Uterus (tissue), 4 donors: ENCODE measurements around the gene PREX1. TPM values are rescaled to one million over a fixed set of nuclear protein-coding genes. Genes with fewer than 3 reads are reported as not detected.

Source experiments
- DNase-seq, 2 donors: peaks; one replicate each; pipeline ENCODE4 v3.0.0-alpha.2; 2019 to 2020
- H3K27ac ChIP-seq, 2 donors: fragments of 200-600 bp; sonication (generic); 1 replicate in 1 of 2; 2 replicates in 1 of 2; pipeline ENCODE4 v1.5.1; 2016 to 2018
- H3K27me3 ChIP-seq, 2 donors: fragments of 200-600 bp; sonication (generic); one replicate each; pipeline ENCODE4 v1.5.1; 2018 to 2019; ENCODE audit warnings: control low read depth in 1 of 2
- H3K36me3 ChIP-seq, 2 donors: fragments of 200-600 bp; sonication (generic); one replicate each; pipeline ENCODE4 v1.5.1; 2019; ENCODE audit warnings: control low read depth in 1 of 2
- H3K4me1 ChIP-seq, 2 donors: fragments of 200-600 bp; sonication (generic); one replicate each; pipeline ENCODE4 v1.5.1; 2018 to 2019; ENCODE audit warnings: control low read depth in 1 of 2
- H3K4me3 ChIP-seq, 2 donors: fragments of 200-600 bp; sonication (generic); 1 replicate in 1 of 2; 2 replicates in 1 of 2; pipeline ENCODE4 v1.5.1; 2018 to 2019; ENCODE audit warnings: mild to moderate bottlenecking in 1 of 2
- H3K9me3 ChIP-seq, 2 donors: fragments of 200-600 bp; sonication (generic); one replicate each; pipeline ENCODE4 v1.5.1; 2019; ENCODE audit warnings: control low read depth in 1 of 2
- CTCF ChIP-seq, 4 experiments: fragments of 200-600 bp in 2 of 4; fragments of 450-650 bp in 2 of 4; sonication (generic) in 2 of 4; IDR thresholded peaks; one replicate each; pipeline ENCODE4 v1.5.1; 2016 to 2019; ENCODE audit warnings: antibody characterized with exemption in 4 of 4, mild to moderate bottlenecking in 2 of 4, moderate library complexity in 1 of 4
- POLR2A ChIP-seq, 2 donors: fragments of 450-650 bp; IDR thresholded peaks; one replicate each; pipeline ENCODE4 v1.6.1; 2016; ENCODE audit warnings: antibody characterized with exemption in 2 of 2, mild to moderate bottlenecking in 1 of 2, moderate library complexity in 1 of 2
- intact Hi-C: fragments of 100-400 bp; cut with DNase I; formaldehyde crosslinking; loops from one replicate; pipeline ENCODE4 v1.15.1; 2023; ENCODE audit warnings: low total_unique reads
- total RNA-seq, 4 donors: library from RNA; depleted of rRNA in 3 of 4; stranded (reverse); fragments of >200 nt in 3 of 4; gene quantifications; one replicate each; pipeline versions ENCODE4 v1.1.0 to v1.2.4, GENCODE V29; 2014 to 2023
- donor health status: DM: yes; HTN: yes; CAD: no.

Gene PREX1
- total RNA-seq, 4 donors from 2014 or later, result 3.6 to 19.7 (median 11.3) TPM

- TF ChIP-seq POLR2A (IDR thresholded peaks at IDR 0.05), result no peak
- intact Hi-C loops, result no loop called here
- DNase-seq, result no peak
- H3K9me3 ChIP-seq, result no peaks in the 10 kb centered on the region
- no peak overlapping the region for H3K4me3 ChIP-seq
- H3K27me3 ChIP-seq, result no peaks in the 10 kb centered on the region
- H3K4me1 ChIP-seq, result no peaks in the 10 kb centered on the region
- no peaks in the 10 kb centered on the region for H3K36me3 ChIP-seq
- no peak overlapping the region for H3K27ac ChIP-seq
Observed at GRCh38 chr20:48783533-48784272, 44.1 kb downstream of the PREX1 start.

GRCh38 chr20:48782901-48783308, 44.9 kb downstream of the PREX1 start:
- Histone ChIP-seq H3K27ac (no peak overlapping the region), H3K4me1 (no peaks in the 10 kb centered on the region), H3K27me3 (no peaks in the 10 kb centered on the region), H3K36me3 (no peaks in the 10 kb centered on the region), H3K4me3 (no peak overlapping the region), H3K9me3 (no peaks in the 10 kb centered on the region)
- TF ChIP-seq CTCF (IDR thresholded peaks at IDR 0.05) (no peak), POLR2A (IDR thresholded peaks at IDR 0.05) (no peak)
- intact Hi-C loops, result no loop called here
- DNase-seq, result no peak

DNA sequence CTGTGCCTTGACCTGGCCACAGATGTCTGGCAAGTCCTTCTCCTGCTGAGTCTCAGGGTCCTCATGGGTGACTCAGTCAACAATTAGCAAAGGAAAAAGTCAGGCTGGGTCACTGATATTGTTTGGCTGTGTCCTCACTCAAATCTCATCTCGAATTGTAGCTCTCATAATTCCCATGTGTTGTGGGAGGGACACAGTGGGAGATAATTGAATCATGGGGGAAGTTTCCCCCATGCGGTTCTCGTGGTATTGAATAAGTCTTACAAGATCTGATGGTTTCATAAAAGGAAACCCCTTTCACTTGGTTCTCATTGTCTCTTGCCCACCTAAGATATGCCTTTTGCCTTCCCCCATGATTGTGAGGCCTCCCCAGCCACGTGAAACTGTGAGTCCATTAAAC, 45.7 kb downstream of the PREX1 start:
- Histone ChIP-seq H3K36me3 (no peaks in the 10 kb centered on the region), H3K27me3 (no peaks in the 10 kb centered on the region), H3K4me3 (no peak overlapping the region), H3K4me1 (no peaks in the 10 kb centered on the region), H3K9me3 (no peaks in the 10 kb centered on the region), H3K27ac (no peak overlapping the region)
- TF ChIP-seq CTCF (IDR thresholded peaks at IDR 0.05) (no peak), POLR2A (IDR thresholded peaks at IDR 0.05) (no peak)
- DNase-seq, result no peak
- intact Hi-C loops, result no loop called here

- Histone ChIP-seq H3K9me3 (no peaks in the 10 kb centered on the region), H3K36me3 (no peaks in the 10 kb centered on the region), H3K4me1 (no peaks in the 10 kb centered on the region), H3K4me3 (no peak overlapping the region), H3K27me3 (no peaks in the 10 kb centered on the region), H3K27ac (no peak overlapping the region)
- no peak for DNase-seq
- intact Hi-C loops, result no loop called here
- no peak for TF ChIP-seq CTCF (IDR thresholded peaks at IDR 0.05)
- no peak for TF ChIP-seq POLR2A (IDR thresholded peaks at IDR 0.05)
Observed at GRCh38 chr20:48781634-48782033, 46.2 kb downstream of the PREX1 start.

- no peak for DNase-seq
- Histone ChIP-seq H3K27me3 (no peaks in the 10 kb centered on the region), H3K4me3 (no peak overlapping the region), H3K9me3 (no peaks in the 10 kb centered on the region), H3K4me1 (no peaks in the 10 kb centered on the region), H3K27ac (no peak overlapping the region), H3K36me3 (no peaks in the 10 kb centered on the region)
- TF ChIP-seq POLR2A (IDR thresholded peaks at IDR 0.05), result no peak
- TF ChIP-seq CTCF (IDR thresholded peaks at IDR 0.05), result no peak
- intact Hi-C loops, result no loop called here
Observed at GRCh38 chr20:48779435-48779834, 48.4 kb downstream of the PREX1 start.
